Ovary (tissue), 3 donors: ENCODE data around the gene DACT2.

ENCODE experiments used
- CTCF ChIP-seq, 3 donors: fragments of 450-650 bp in 2 of 3; fragments of 200-600 bp in 1 of 3; IDR thresholded peaks; one replicate each; pipeline versions ENCODE4 v1.5.1 to v1.8.0; 2016 to 2022; ENCODE audit warnings: antibody characterized with exemption in 3 of 3, mild to moderate bottlenecking in 1 of 3
- POLR2A ChIP-seq: fragments of 450-650 bp; IDR thresholded peaks from one replicate; pipeline ENCODE4 v1.6.1; 2017; ENCODE audit warnings: antibody characterized with exemption, mild to moderate bottlenecking, moderate library complexity
- donor health status: DM: no; HTN: no; CAD: no.

DNA sequence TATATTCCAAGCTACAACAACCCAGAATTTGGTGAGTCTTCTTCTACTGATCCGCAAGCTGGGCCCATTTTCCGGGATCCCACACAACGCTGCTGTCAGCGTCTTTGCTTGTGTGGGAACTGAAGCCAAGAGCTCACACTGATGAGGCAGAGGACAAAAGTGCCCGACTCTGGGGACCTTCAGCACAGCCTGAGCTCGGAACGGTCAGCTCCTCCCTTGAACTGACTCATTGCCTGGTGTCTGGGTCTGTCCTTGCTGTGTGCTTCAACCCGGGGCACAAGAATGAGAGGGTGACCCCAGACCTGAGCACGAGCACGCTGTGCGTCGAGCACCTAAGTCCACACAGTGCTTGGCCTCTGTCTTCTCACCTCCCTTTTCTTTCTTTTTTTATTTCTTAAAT lies 33.5 kb downstream of the DACT2 start:
- TF ChIP-seq POLR2A (no peak), CTCF (IDR thresholded peaks at IDR 0.05) (no peak)
